Smooth muscle cell (in vitro differentiated cells): ENCODE results near the gene CIRBP. TPM values are rescaled to one million over a fixed set of nuclear protein-coding genes. Genes with fewer than 3 reads are reported as not detected.

ENCODE experiments used
- DNase-seq: peaks from one replicate; lab custom pipeline; 2025; ENCODE audit not compliant: unreplicated experiment; lab: John Stamatoyannopoulos, UW
- H2AFZ ChIP-seq: fragments of 200-600 bp; sonication (generic); 2 replicates; pipeline ENCODE4 v1.6.0; 2016; ENCODE audit warnings: antibody characterized with exemption, low read depth, mild to moderate bottlenecking
- H3F3A ChIP-seq: fragments of 200-600 bp; sonication (generic); 2 replicates; pipeline ENCODE4 v1.6.0; 2017; ENCODE audit warnings: antibody characterized with exemption, low read depth
- H3K27ac ChIP-seq: fragments of 200-600 bp; sonication (generic); 2 replicates; pipeline ENCODE4 v1.5.1; 2016; ENCODE audit warnings: low read depth, mild to moderate bottlenecking
- H3K27me3 ChIP-seq: fragments of 200-600 bp; sonication (generic); 2 replicates; pipeline ENCODE4 v1.6.1; 2016; ENCODE audit warnings: low read depth, mild to moderate bottlenecking
- H3K36me3 ChIP-seq: fragments of 200-600 bp; sonication (generic); 2 replicates; pipeline ENCODE4 v1.5.1; 2016; ENCODE audit warnings: low read depth
- H3K4me1 ChIP-seq: fragments of 200-600 bp; sonication (generic); 2 replicates; pipeline ENCODE4 v1.5.1; 2016; ENCODE audit warnings: low read depth
- H3K4me2 ChIP-seq: fragments of 200-600 bp; sonication (generic); 2 replicates; pipeline ENCODE4 v1.6.0; 2016; ENCODE audit warnings: mild to moderate bottlenecking
- H3K4me3 ChIP-seq: fragments of 200-600 bp; sonication (generic); 2 replicates; pipeline ENCODE4 v1.5.1; 2016; ENCODE audit warnings: mild to moderate bottlenecking
- H3K79me2 ChIP-seq: fragments of 200-600 bp; sonication (generic); 2 replicates; pipeline ENCODE4 v1.6.0; 2016; ENCODE audit warnings: low read depth, mild to moderate bottlenecking
- H3K9ac ChIP-seq: fragments of 200-600 bp; sonication (generic); 2 replicates; pipeline ENCODE4 v1.6.0; 2016; ENCODE audit warnings: low read depth
- H3K9me3 ChIP-seq: fragments of 200-600 bp; sonication (generic); replicated peaks from 2 replicates; pipeline ENCODE4 v1.5.1; 2016; ENCODE audit warnings: low read depth
- H4K20me1 ChIP-seq: fragments of 200-600 bp; sonication (generic); 2 replicates; pipeline ENCODE4 v1.6.0; 2016; ENCODE audit warnings: low read depth
- CTCF ChIP-seq: fragments of 200-600 bp; sonication (generic); IDR thresholded peaks from 2 replicates; pipeline ENCODE4 v1.5.1; 2017; ENCODE audit warnings: borderline replicate concordance, mild to moderate bottlenecking, antibody characterized with exemption; ENCODE audit not compliant: insufficient read depth, poor library complexity, severe bottlenecking
- WGBS: methylation state at CpG from one replicate; pipeline ENCODE4 v1.1.7; 2016; ENCODE audit warnings: low lambda C conversion rate; 5-methylcytosine and 5-hydroxymethylcytosine counted together
- polyA plus RNA-seq: library from polyadenylated mRNA; unstranded; fragments of >200 nt; fragmentation: Nextera tagmentation; extraction: Ambion mirVana; gene quantifications from 2 replicates; pipeline ENCODE4 v1.2.1, GENCODE V29; 2016
- total RNA-seq: library from RNA; depleted of rRNA; stranded (reverse); fragments of >200 nt; gene quantifications from 2 replicates; pipeline ENCODE4 v1.2.3, GENCODE V29; 2014

The CIRBP gene
- total and polyA plus RNA-seq, 2 experiments from 2014 or later: 122 to 215 TPM

- Histone ChIP-seq H4K20me1 (peaks cover 36% of the 10 kb centered on the region), H3F3A (no peaks in the 10 kb centered on the region), H3K9me3 (no peaks in the 10 kb centered on the region), H3K27me3 (no peaks in the 10 kb centered on the region), H3K4me1 (peaks cover 10% of the 10 kb centered on the region), H3K4me3 (no peak overlapping the region), H3K27ac (no peak overlapping the region), H2AFZ (no peak overlapping the region), H3K79me2 (no peaks in the 10 kb centered on the region), H3K9ac (no peak overlapping the region), H3K4me2 (no peak overlapping the region), H3K36me3 (no peaks in the 10 kb centered on the region)
- WGBS: 96% methylated on average over 16 of the region's 18 CpGs
- no peak for DNase-seq
- TF ChIP-seq CTCF: no peak
Observed at GRCh38 chr19:1288226-1288612, 19.1 kb downstream of the CIRBP start.

- no peaks in the 10 kb centered on the region for H3K79me2 ChIP-seq
- no peaks in the 10 kb centered on the region for H3K36me3 ChIP-seq
- no peak overlapping the region for H2AFZ ChIP-seq
- no peak for TF ChIP-seq CTCF
- no peak for DNase-seq
- peaks cover 10% of the 10 kb centered on the region for H3K4me1 ChIP-seq
- H4K20me1 ChIP-seq: peaks cover 44% of the 10 kb centered on the region
- H3K9ac ChIP-seq: no peak overlapping the region
- WGBS: 96% methylated on average over 34 of the region's 41 CpGs
- no peaks in the 10 kb centered on the region for H3F3A ChIP-seq
- no peaks in the 10 kb centered on the region for H3K27me3 ChIP-seq
- no peak overlapping the region for H3K27ac ChIP-seq
- no peaks in the 10 kb centered on the region for H3K9me3 ChIP-seq
- H3K4me3 ChIP-seq: no peak overlapping the region
- H3K4me2 ChIP-seq: no peak overlapping the region
Observed at GRCh38 chr19:1288833-1289685, 19.9 kb downstream of the CIRBP start.

GRCh38 chr19:1289686-1290025 lies 20.5 kb downstream of the CIRBP start:
- Histone ChIP-seq H3K27ac (no peak overlapping the region), H3K4me3 (no peak overlapping the region), H3K9me3 (no peaks in the 10 kb centered on the region), H3K4me2 (no peak overlapping the region), H3K27me3 (no peaks in the 10 kb centered on the region), H3K79me2 (no peaks in the 10 kb centered on the region), H3K4me1 (peaks cover 10% of the 10 kb centered on the region), H3F3A (no peaks in the 10 kb centered on the region), H3K36me3 (no peaks in the 10 kb centered on the region), H3K9ac (no peak overlapping the region), H2AFZ (no peak overlapping the region), H4K20me1 (peaks cover 50% of the 10 kb centered on the region)
- WGBS: 94% methylated on average over 13 of the region's 19 CpGs
- no peak for TF ChIP-seq CTCF
- DNase-seq: no peak
